ENCODE results near the gene ARL15.

- TF ChIP-seq CTCF (IDR thresholded peaks at IDR 0.05; ENCODE audit: low read depth, low read length) (no peak), POLR2A (IDR thresholded peaks at IDR 0.05; ENCODE audit: extremely low read depth, insufficient read length) (no peak), MAX (IDR thresholded peaks at IDR 0.05; ENCODE audit: low read depth, low read length) (no peak)
Measured at GRCh38 chr5:53965459-53965858, 344.9 kb downstream of the ARL15 start.
